GM23248 (cell line): ENCODE measurements around the gene ANKRD63. TPM values are rescaled to one million over a fixed set of nuclear protein-coding genes. Genes with fewer than 3 reads are reported as not detected.

Experiments used
- DNase-seq: peaks from one replicate; pipeline ENCODE4 v3.0.0-alpha.2; 2015
- H2AFZ ChIP-seq: fragments of 200-600 bp; sonication (generic); 2 replicates; pipeline ENCODE4 v1.6.1; 2016; ENCODE audit warnings: antibody characterized with exemption
- H3F3A ChIP-seq: fragments of 200-600 bp; sonication (generic); 2 replicates; pipeline ENCODE4 v1.6.1; 2016; ENCODE audit warnings: mild to moderate bottlenecking, antibody characterized with exemption, mixed run types; ENCODE audit not compliant: insufficient read depth
- H3K27ac ChIP-seq: fragments of 200-600 bp; sonication (generic); 2 replicates; pipeline ENCODE4 v1.5.1; 2016; ENCODE audit warnings: mild to moderate bottlenecking
- H3K27me3 ChIP-seq: fragments of 200-600 bp; sonication (generic); replicated peaks from 2 replicates; pipeline ENCODE4 v1.6.1; 2016; ENCODE audit warnings: mild to moderate bottlenecking; ENCODE audit not compliant: insufficient read depth
- H3K36me3 ChIP-seq: fragments of 200-600 bp; sonication (generic); 2 replicates; pipeline ENCODE4 v1.6.1; 2016; ENCODE audit warnings: low read depth, mild to moderate bottlenecking
- H3K4me1 ChIP-seq: fragments of 200-600 bp; sonication (generic); 2 replicates; pipeline ENCODE4 v1.6.1; 2016; ENCODE audit warnings: mild to moderate bottlenecking; ENCODE audit not compliant: insufficient read depth
- H3K4me2 ChIP-seq: fragments of 200-600 bp; sonication (generic); one replicate; pipeline ENCODE4 v1.6.1; 2016; ENCODE audit warnings: mild to moderate bottlenecking; ENCODE audit not compliant: unreplicated experiment
- H3K4me3 ChIP-seq: fragments of 200-600 bp; sonication (generic); 2 replicates; pipeline ENCODE4 v1.5.1; 2016; ENCODE audit warnings: mild to moderate bottlenecking
- H3K79me2 ChIP-seq: fragments of 200-600 bp; sonication (generic); 2 replicates; pipeline ENCODE4 v1.6.1; 2016; ENCODE audit warnings: mild to moderate bottlenecking; ENCODE audit not compliant: insufficient read depth
- H3K9ac ChIP-seq: fragments of 200-600 bp; sonication (generic); 2 replicates; pipeline ENCODE4 v1.6.1; 2016; ENCODE audit warnings: mild to moderate bottlenecking
- H3K9me2 ChIP-seq: fragments of 200-600 bp; sonication (generic); 2 replicates; pipeline ENCODE4 v1.6.1; 2016; ENCODE audit warnings: mixed run types, mild to moderate bottlenecking, moderate library complexity; ENCODE audit not compliant: insufficient read depth
- H3K9me3 ChIP-seq: fragments of 200-600 bp; sonication (generic); one replicate; pipeline ENCODE4 v1.6.1; 2017; ENCODE audit warnings: low read depth
- H4K20me1 ChIP-seq: fragments of 200-600 bp; sonication (generic); 2 replicates; pipeline ENCODE4 v1.6.0; 2016; ENCODE audit not compliant: insufficient read depth
- EZH2 ChIP-seq: fragments of 200-600 bp; sonication (generic); IDR thresholded peaks from 2 replicates; pipeline ENCODE4 v1.6.1; 2018; ENCODE audit warnings: antibody characterized with exemption, mild to moderate bottlenecking; ENCODE audit not compliant: insufficient read depth, poor library complexity, severe bottlenecking
- EZH2phosphoT487 ChIP-seq: fragments of 200-600 bp; sonication (generic); IDR thresholded peaks from 2 replicates; pipeline ENCODE4 v1.6.1; 2018; ENCODE audit warnings: antibody characterized with exemption, moderate library complexity, mild to moderate bottlenecking, low read depth; ENCODE audit not compliant: insufficient read depth
- WGBS, 2 experiments: methylation state at CpG; one replicate each; pipeline ENCODE4 v1.1.6; 2015 to 2017; ENCODE audit warnings: low lambda C conversion rate in 2 of 2, low coverage in 1 of 2; ENCODE audit errors: missing lambda C conversion rate in 2 of 2; 5-methylcytosine and 5-hydroxymethylcytosine counted together
- in situ Hi-C: fragments of 300-500 bp; cut with MboI; formaldehyde crosslinking; loops from 2 replicates; pipeline ENCODE4 v1.15.0; 2020
- polyA plus RNA-seq: library from polyadenylated mRNA; unstranded; fragments of >200 nt; fragmentation: Nextera tagmentation; extraction: Ambion mirVana; gene quantifications from 2 replicates; pipeline ENCODE4 v1.2.1, GENCODE V29; 2016
- total RNA-seq: library from RNA; depleted of rRNA; stranded (reverse); fragments of >200 nt; shearing (Covaris generic); gene quantifications from 2 replicates; pipeline ENCODE4 v1.2.3, GENCODE V29; 2014

The ANKRD63 gene
- total and polyA plus RNA-seq, 2 experiments from 2014 or later: not detected

DNA sequence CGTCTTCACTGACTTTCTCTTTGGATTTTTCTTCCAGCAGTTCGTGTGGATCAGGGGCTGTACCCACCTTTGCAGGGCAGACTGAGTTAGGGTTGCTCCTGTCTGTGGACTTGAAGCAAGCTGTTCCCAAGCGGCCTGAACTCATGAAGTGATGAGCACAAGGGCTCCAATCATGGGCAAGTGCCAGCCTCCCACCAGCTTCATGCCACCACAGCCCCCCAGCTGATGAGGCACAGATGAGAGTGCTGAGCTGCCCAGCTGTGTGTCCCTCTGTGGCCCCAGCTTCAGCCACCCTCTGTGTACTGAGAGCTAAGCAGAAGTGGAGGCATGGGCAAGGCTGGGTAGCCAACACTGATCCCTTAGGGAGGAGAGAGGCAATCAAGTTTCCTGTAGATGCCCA, 28.1 kb upstream of the ANKRD63 start:
- WGBS, 2 experiments: 38% methylated on average over 3 of the region's 3 CpGs

DNA sequence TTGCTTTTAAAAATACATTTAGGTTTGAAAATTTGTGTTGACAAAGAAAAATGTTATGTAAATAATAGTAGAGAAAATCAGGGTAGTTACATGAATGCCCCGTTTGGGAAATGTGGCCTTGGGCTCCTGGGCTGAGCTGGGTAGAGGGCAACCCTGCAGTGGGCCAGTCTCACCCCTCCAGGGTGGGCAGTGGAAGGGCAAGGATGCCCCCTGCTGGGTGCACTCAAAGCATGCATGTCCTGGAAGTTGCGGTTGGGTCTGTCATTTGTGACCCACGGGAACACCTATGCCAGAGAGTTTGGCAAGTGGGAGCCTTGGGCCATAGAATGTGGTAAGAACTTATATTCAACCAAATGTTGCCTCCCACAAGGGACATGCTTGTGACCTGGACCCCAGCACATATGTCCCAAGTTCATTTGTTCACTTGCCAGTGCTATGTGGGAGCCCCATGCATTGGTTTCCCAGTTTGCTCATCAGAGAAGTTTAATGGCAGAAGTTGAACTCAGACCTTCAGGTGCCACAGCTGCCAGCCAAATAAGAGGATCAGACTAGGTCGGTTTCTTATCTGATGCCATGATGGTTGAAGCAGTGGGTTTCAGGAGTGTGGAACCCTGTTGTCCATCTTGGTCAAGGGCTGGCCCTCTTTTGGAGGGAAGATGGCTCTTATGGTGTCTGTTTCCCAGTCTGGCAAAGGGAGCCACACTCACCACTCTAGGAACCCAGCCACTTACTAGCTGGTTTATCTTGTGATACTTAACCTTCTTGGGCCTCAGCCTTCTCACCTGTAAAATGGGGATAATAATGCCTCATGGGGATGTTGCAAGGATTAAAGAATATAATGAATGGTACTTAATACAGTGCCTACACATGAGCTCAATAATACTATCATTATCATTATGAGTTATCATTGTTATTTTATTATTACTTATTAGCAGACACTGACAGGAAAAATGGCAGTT, 27.4 kb upstream of the ANKRD63 start:
- peak; percentile 53 for DNase-seq
- 1 to 11% methylated on average over 4 of the region's 4 CpGs for WGBS, 2 experiments
- Histone ChIP-seq H3K4me2 (no peak overlapping the region), H3K27me3 (no peaks in the 10 kb centered on the region; the same call in 1 of the 2 replicates), H3K79me2 (no peaks in the 10 kb centered on the region), H3K9me2 (no peaks in the 10 kb centered on the region), H3K36me3 (no peaks in the 10 kb centered on the region), H3K27ac (no peak overlapping the region), H3K4me3 (no peak overlapping the region), H4K20me1 (no peaks in the 10 kb centered on the region), H3K9me3 (no peaks in the 10 kb centered on the region), H3K4me1 (peaks cover 21% of the 10 kb centered on the region), H3F3A (peaks cover 7% of the 10 kb centered on the region), H3K9ac (no peak overlapping the region), H2AFZ (no peak overlapping the region)
- in situ Hi-C loops: no loop called here
- TF ChIP-seq EZH2phosphoT487: no peak
- TF ChIP-seq EZH2: no peak

More for the DNA sequence above, 28.1 kb upstream of the ANKRD63 start:
- Histone ChIP-seq H2AFZ (no peak overlapping the region), H4K20me1 (no peaks in the 10 kb centered on the region), H3F3A (peaks cover 7% of the 10 kb centered on the region), H3K4me3 (no peak overlapping the region), H3K9me2 (no peaks in the 10 kb centered on the region), H3K79me2 (no peaks in the 10 kb centered on the region), H3K27ac (no peak overlapping the region), H3K36me3 (no peaks in the 10 kb centered on the region), H3K9me3 (no peaks in the 10 kb centered on the region), H3K27me3 (no peaks in the 10 kb centered on the region; the same call in 1 of the 2 replicates), H3K4me2 (no peak overlapping the region), H3K9ac (no peak overlapping the region), H3K4me1 (peaks cover 27% of the 10 kb centered on the region)
- no peak for DNase-seq
- in situ Hi-C loops: no loop called here
- TF ChIP-seq EZH2: no peak
- TF ChIP-seq EZH2phosphoT487: no peak

- Histone ChIP-seq H3K4me1 (peaks cover 12% of the 10 kb centered on the region), H3K9ac (no peak overlapping the region), H2AFZ (no peak overlapping the region), H3K9me3 (no peaks in the 10 kb centered on the region), H4K20me1 (no peaks in the 10 kb centered on the region), H3K4me2 (no peak overlapping the region), H3F3A (peaks cover 4% of the 10 kb centered on the region), H3K36me3 (no peaks in the 10 kb centered on the region), H3K27ac (no peak overlapping the region), H3K4me3 (no peak overlapping the region), H3K79me2 (no peaks in the 10 kb centered on the region), H3K27me3 (no peaks in the 10 kb centered on the region; the same call in 1 of the 2 replicates), H3K9me2 (no peaks in the 10 kb centered on the region)
- 83 to 91% methylated on average over 8 of the region's 8 CpGs for WGBS, 2 experiments
- TF ChIP-seq EZH2phosphoT487: no peak
- TF ChIP-seq EZH2: no peak
- in situ Hi-C loops: no loop called here
- no peak for DNase-seq
Measured at GRCh38 chr15:40309344-40309862, 26.5 kb upstream of the ANKRD63 start.

- Histone ChIP-seq H3K4me2 (no peak within 1 kb of the TSS), H3K4me3 (no peak within 1 kb of the TSS), H3K9ac (no peak within 1 kb of the TSS), H3K4me1 (no peaks in the 10 kb centered on the region), H3K27me3 (no peaks in the 10 kb centered on the region; the same call in 1 of the 2 replicates), H3K27ac (no peak within 1 kb of the TSS), H2AFZ (no peak within 1 kb of the TSS), H3K79me2 (no peaks in the 10 kb centered on the region), H3F3A (no peaks in the 10 kb centered on the region), H3K9me2 (no peaks in the 10 kb centered on the region), H4K20me1 (no peaks in the 10 kb centered on the region), H3K36me3 (no peaks in the 10 kb centered on the region), H3K9me3 (no peaks in the 10 kb centered on the region)
- WGBS, 2 experiments: 73 to 75% methylated on average over 13 to 15 of the region's 15 CpGs
- no peak for DNase-seq
- TF ChIP-seq EZH2 (no peak), EZH2phosphoT487 (no peak)
- in situ Hi-C loops: no loop called here
Measured at GRCh38 chr15:40307421-40308211, 24.8 kb upstream of the ANKRD63 start, which contains the start of gene PLCB2. Gene PLCB2, minus strand, starts transcription at chr15:40307935. Its CDS starts 263 bp downstream, at chr15:40307672.
